Measurements from ENCODE around the gene GJC2. TPM values are rescaled to one million over a fixed set of nuclear protein-coding genes. Genes with fewer than 3 reads are reported as not detected.

Gene GJC2
- total RNA-seq, 4 donors from 2014 or later: 6.9 to 15.1 (median 9.9) TPM

DNA sequence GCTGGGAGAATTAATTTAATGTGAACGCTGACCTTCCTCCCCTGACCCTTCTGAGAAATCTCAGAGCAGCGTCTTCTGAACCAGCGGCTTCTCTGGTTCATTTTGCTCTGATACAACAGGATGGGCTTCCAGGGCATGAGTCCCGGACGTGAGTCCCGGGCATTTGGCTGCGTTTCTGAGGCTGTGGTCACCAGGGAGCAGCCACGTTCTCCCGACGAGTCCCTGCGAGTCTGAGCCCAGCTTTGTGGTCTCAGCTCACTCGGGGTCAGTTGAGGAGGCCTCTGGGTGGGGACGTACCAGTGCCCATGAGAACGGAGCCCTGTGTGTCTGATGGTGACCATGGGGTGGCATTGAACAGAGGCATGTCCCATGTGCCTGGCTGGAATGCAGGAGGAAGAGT lies 40.5 kb downstream of the GJC2 start:
- no peak overlapping the region for H3K27ac ChIP-seq
- no peaks in the 10 kb centered on the region for H3K4me1 ChIP-seq
- DNase-seq (ENCODE audit: low spot score in 2 of 2): no peak
- peaks cover 0 to 12% (median 0%) of the 10 kb centered on the region in 3 donors for H3K36me3 ChIP-seq
- H3K4me3 ChIP-seq: no peak overlapping the region
- TF ChIP-seq POLR2A (IDR thresholded peaks at IDR 0.05) (no peak), EP300 (IDR thresholded peaks at IDR 0.05) (no peak)
- TF ChIP-seq, protein P1, sequence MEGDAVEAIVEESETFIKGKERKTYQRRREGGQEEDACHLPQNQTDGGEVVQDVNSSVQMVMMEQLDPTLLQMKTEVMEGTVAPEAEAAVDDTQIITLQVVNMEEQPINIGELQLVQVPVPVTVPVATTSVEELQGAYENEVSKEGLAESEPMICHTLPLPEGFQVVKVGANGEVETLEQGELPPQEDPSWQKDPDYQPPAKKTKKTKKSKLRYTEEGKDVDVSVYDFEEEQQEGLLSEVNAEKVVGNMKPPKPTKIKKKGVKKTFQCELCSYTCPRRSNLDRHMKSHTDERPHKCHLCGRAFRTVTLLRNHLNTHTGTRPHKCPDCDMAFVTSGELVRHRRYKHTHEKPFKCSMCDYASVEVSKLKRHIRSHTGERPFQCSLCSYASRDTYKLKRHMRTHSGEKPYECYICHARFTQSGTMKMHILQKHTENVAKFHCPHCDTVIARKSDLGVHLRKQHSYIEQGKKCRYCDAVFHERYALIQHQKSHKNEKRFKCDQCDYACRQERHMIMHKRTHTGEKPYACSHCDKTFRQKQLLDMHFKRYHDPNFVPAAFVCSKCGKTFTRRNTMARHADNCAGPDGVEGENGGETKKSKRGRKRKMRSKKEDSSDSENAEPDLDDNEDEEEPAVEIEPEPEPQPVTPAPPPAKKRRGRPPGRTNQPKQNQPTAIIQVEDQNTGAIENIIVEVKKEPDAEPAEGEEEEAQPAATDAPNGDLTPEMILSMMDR (IDR thresholded peaks at IDR 0.05): no peak
- peaks cover 0 to 7% (median 3%) of the 10 kb centered on the region in 4 donors for H3K9me3 ChIP-seq
- H3K27me3 ChIP-seq: no peaks in the 10 kb centered on the region
- WGBS, 2 donors: 86 to 88% methylated on average over 14 of the region's 14 CpGs

DNA sequence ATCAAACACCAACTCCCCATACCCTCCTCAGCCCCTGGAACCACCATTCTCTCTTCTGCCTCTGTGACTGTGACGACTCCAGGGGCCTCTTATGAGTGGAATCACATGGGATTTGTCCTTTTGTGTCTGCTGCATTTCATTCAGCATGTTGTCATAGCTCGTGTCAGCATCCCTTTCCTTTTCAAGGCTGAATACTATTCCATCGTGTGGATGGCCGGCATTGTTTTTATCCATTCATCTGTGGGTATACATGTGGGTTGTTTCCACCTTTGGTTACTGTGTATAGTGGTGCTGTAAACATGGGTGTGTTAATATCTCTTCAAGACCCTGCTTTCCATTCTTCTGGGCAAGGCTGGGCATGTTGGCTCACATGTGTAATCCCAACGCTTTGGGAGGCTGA lies 41.0 kb downstream of the GJC2 start:
- Histone ChIP-seq H3K4me3 (no peak overlapping the region), H3K27ac (no peak overlapping the region), H3K27me3 (no peaks in the 10 kb centered on the region), H3K4me1 (no peaks in the 10 kb centered on the region), H3K9me3 (peaks cover 0 to 7% (median 3%) of the 10 kb centered on the region in 4 donors), H3K36me3 (peaks cover 0 to 16% (median 0%) of the 10 kb centered on the region in 3 donors)
- WGBS, 2 donors: 86 to 96% methylated on average over 5 of the region's 5 CpGs
- no peak for DNase-seq (ENCODE audit: low spot score in 2 of 2)
- TF ChIP-seq, protein P1 (IDR thresholded peaks at IDR 0.05): no peak
- no peak for TF ChIP-seq EP300 (IDR thresholded peaks at IDR 0.05)
- no peak for TF ChIP-seq POLR2A (IDR thresholded peaks at IDR 0.05)

DNA sequence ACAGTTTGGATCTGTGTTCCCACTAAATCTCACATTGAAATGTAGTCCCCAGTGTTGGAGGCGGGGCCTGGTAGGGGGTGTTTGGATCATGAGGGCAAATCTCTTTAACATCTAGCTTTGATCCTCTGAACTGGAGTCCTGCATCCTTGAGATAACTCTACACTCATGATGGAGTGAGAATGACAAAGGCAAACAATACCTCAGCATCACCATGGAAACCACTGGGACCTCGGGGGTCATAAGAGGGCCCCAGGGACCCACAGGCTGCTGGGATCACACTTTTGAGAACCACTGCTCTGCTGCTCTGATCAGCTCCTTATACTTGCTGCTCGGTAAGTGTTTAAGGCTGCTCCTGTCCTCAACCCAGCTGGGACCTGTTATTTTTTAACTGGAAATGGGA lies 44.7 kb downstream of the GJC2 start:
- no peak for DNase-seq (ENCODE audit: low spot score in 2 of 2)
- Histone ChIP-seq H3K27me3 (no peaks in the 10 kb centered on the region), H3K36me3 (peaks cover 0 to 38% (median 0%) of the 10 kb centered on the region in 3 donors), H3K4me3 (no peak overlapping the region), H3K27ac (no peak overlapping the region), H3K4me1 (no peaks in the 10 kb centered on the region), H3K9me3 (peaks cover 0 to 12% (median 4%) of the 10 kb centered on the region in 4 donors)
- no peak for TF ChIP-seq EP300 (IDR thresholded peaks at IDR 0.05)
- TF ChIP-seq POLR2A (IDR thresholded peaks at IDR 0.05): no peak
- TF ChIP-seq, protein P1 (IDR thresholded peaks at IDR 0.05): no peak
- WGBS, 2 donors: 75 to 77% methylated on average over 3 of the region's 3 CpGs

DNA sequence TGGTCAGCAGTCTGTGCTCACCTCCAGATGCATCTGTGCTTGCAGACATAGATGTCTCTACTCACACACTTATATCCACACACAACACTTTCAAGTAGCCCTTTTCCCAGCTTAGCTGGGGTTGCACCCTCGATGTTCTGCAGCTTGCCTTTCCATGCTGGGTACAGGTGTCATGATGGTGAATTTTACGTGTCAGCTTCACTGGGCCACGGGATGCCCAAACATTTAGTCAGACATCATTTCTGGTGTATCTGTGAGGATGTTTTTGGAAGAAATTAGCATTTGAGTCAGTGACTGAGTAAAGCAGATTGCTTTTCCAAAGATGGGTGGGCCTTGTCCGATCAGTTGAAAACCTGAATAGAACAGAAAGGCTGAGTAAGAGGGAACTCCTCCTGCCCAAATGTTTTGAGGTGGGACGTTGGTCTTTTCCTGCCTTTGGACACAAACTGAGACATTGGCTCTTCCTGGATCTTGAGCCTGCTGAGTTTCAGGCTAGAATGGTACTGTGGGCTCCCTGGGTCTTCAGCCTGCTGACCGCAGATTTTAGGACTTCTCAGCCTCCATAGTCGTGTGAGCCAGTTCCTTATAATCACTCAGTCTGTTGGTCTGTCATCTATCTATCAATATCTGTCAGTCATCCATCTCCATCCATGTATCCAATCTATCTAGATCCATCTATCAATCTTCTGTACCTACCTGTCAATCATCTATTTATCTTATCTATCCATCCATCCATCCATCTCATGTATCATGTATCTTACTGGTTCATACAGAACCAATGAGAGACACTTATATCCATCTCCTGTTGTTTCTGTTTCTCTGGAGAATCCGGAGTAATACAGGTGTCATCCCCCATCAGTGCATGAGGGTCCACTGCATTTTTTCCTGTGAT lies 45.4 kb downstream of the GJC2 start:
- Histone ChIP-seq H3K9me3 (peaks cover 0 to 20% (median 7%) of the 10 kb centered on the region in 4 donors), H3K27ac (no peak overlapping the region), H3K36me3 (peaks cover 0 to 45% (median 0%) of the 10 kb centered on the region in 3 donors), H3K27me3 (no peaks in the 10 kb centered on the region), H3K4me3 (no peak overlapping the region), H3K4me1 (no peaks in the 10 kb centered on the region)
- TF ChIP-seq, protein P1 (IDR thresholded peaks at IDR 0.05): no peak
- no peak for TF ChIP-seq EP300 (IDR thresholded peaks at IDR 0.05)
- TF ChIP-seq POLR2A (IDR thresholded peaks at IDR 0.05): no peak
- WGBS, 2 donors: 94% methylated on average over 8 of the region's 8 CpGs
- no peak for DNase-seq (ENCODE audit: low spot score in 2 of 2)

DNA sequence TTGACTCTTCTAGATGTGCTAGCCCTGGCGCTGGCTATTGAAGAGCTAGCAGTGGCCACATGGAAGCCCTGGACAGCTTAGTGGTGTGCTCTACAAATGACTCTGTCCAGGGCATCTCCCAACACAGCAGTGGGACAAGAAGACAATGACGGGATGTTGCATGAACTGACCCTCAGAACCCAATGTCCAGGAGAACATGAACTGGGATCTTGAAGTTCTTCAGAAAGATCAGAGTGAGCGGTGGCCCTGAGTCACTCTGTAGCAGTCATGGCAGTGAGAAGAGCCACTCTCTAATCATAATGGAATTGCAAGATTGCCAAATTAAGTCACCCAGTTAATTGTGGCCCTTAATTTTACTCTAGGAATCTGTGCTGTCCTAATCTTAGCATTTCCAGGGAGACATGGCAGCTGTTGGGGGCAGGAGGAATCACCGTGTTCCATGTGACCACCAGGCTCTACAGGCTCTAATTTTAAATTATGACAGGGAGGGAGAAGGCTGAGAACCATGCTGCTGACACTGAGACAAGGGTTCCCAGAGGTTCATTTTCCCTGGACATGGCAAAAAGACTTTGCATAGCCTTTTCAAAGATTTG lies 47.9 kb downstream of the GJC2 start:
- Histone ChIP-seq H3K36me3 (peaks cover 0 to 56% (median 0%) of the 10 kb centered on the region in 3 donors), H3K4me1 (no peaks in the 10 kb centered on the region), H3K4me3 (no peak overlapping the region), H3K27me3 (no peaks in the 10 kb centered on the region), H3K27ac (no peak overlapping the region), H3K9me3 (peaks cover 0 to 21% (median 7%) of the 10 kb centered on the region in 4 donors)
- DNase-seq (ENCODE audit: low spot score in 2 of 2): no peak
- WGBS, 2 donors: 93 to 94% methylated on average over 4 of the region's 4 CpGs
- TF ChIP-seq POLR2A (IDR thresholded peaks at IDR 0.05): no peak
- TF ChIP-seq EP300 (IDR thresholded peaks at IDR 0.05): no peak
- TF ChIP-seq, protein P1 (IDR thresholded peaks at IDR 0.05): no peak

Measured in tibial nerve (tissue), 4 donors.